Adrenal gland (tissue), 12 donors: ENCODE results near the gene WDR89. TPM values are rescaled to one million over a fixed set of nuclear protein-coding genes. Genes with fewer than 3 reads are reported as not detected.
A peak's percentile ranks its signal among the peaks of the same experiment; 100 is the strongest.

ENCODE experiments used
- DNase-seq, 7 donors: peaks; one replicate each; pipeline ENCODE4 v3.0.0-alpha.2; 2019 to 2020
- H3K27ac ChIP-seq, 5 donors: fragments of 200-600 bp; sonication (generic) in 4 of 5; 1 replicate in 3 of 5; 2 replicates in 2 of 5; pipeline versions ENCODE4 v1.5.1 to v1.8.0; 2016 to 2020; ENCODE audit warnings: mild to moderate bottlenecking in 1 of 5
- H3K27me3 ChIP-seq: fragments of 200-600 bp; 2 replicates; pipeline ENCODE4 v1.8.0; 2021
- H3K36me3 ChIP-seq, 2 donors: fragments of 200-600 bp; replicated peaks in 1 of 2; 1 replicate in 1 of 2; 2 replicates in 1 of 2; pipeline versions ENCODE4 v1.5.1 to v1.8.0; 2018 to 2022
- H3K4me1 ChIP-seq, 2 donors: fragments of 200-600 bp; replicated peaks in 1 of 2; 1 replicate in 1 of 2; 2 replicates in 1 of 2; pipeline versions ENCODE4 v1.5.1 to v1.8.0; 2018 to 2021
- H3K4me3 ChIP-seq, 4 donors: fragments of 200-600 bp; sonication (generic) in 3 of 4; one replicate each; pipeline ENCODE4 v1.5.1; 2016 to 2018
- H3K9me3 ChIP-seq, 3 donors: fragments of 200-600 bp; sonication (generic) in 1 of 3; replicated peaks in 1 of 3; 1 replicate in 2 of 3; 2 replicates in 1 of 3; pipeline versions ENCODE4 v1.5.1 to v1.8.0; 2016 to 2021
- CTCF ChIP-seq, 6 experiments: fragments of 450-650 bp in 4 of 6; fragments of 200-600 bp in 2 of 6; sonication (generic) in 1 of 6; IDR thresholded peaks; 1 replicate in 5 of 6; 2 replicates in 1 of 6; pipeline versions ENCODE4 v1.5.1 to v1.8.0; 2016 to 2021; ENCODE audit warnings: antibody characterized with exemption in 6 of 6, mild to moderate bottlenecking in 2 of 6, moderate library complexity in 1 of 6
- POLR2A ChIP-seq, 2 donors: fragments of 450-650 bp; IDR thresholded peaks; one replicate each; pipeline ENCODE4 v1.6.1; 2017; ENCODE audit warnings: antibody characterized with exemption in 2 of 2, mild to moderate bottlenecking in 2 of 2, moderate library complexity in 1 of 2
- WGBS, 4 donors: extraction: QIAGEN DNeasy Blood & Tissue Kit in 2 of 4; methylation state at CpG; one replicate each; pipeline versions ENCODE4 v1.1.5 to v1.1.7; 2013 to 2017; 5-methylcytosine and 5-hydroxymethylcytosine counted together
- intact Hi-C, 2 donors: fragments of 100-400 bp; cut with DNase I; formaldehyde crosslinking; loops; one replicate each; pipeline versions ENCODE4 v1.14.1 to v1.15.0; 2022 to 2023
- polyA plus RNA-seq, 3 donors: library from polyadenylated mRNA; stranded (reverse); fragments of 200-250 nt in 2 of 3; fragments of 350-450 nt in 1 of 3; fragmentation: Illumina TruSeq in 1 of 3; extraction: RNeasy Lipid Tissue Mini Kit (QIAGEN cat#74804) in 1 of 3; gene quantifications; one replicate each; pipeline ENCODE4 v1.2.3, GENCODE V29; 2013 to 2014
- small RNA-seq, 2 donors: library from RNA; depleted of rRNA; stranded (forward); fragments of <200 nt; gene quantifications; one replicate each; pipeline ENCODE3, GENCODE V24; 2016
- total RNA-seq, 9 donors: library from RNA; depleted of rRNA in 4 of 9; stranded (reverse); fragments of >200 nt in 4 of 9; fragments of 120-200 nt in 1 of 9; fragmentation: NEBNext Ultra II Directional in 1 of 9; extraction: Animal tissue kit (Norgen Biotek cat#: 25700) in 1 of 9; gene quantifications; one replicate each; pipeline versions ENCODE4 v1.1.0 to v1.2.4, GENCODE V29; 2013 to 2023
- donor health status: healthy with polysubstance abuse.
- donor health status: Bipolar disorder and iron deficiency.
- donor health status: DM: yes; HTN: yes; CAD: no.
- donor health status: DM: no; HTN: no; CAD: no.
- donor health status: DM: no; HTN: no; CAD: no.
- donor health status: DM: yes; HTN: yes; CAD: no.

WDR89 gene
- total and polyA plus RNA-seq, 12 donors, result 2.5 to 19.2 (median 10.7) TPM

- 75 to 90% (median 80%) methylated on average over 3 of the region's 3 CpGs for WGBS, 4 donors
- H3K27ac ChIP-seq, result no peak overlapping the region
- peaks cover 8 to 10% of the 10 kb centered on the region in 2 donors for H3K4me1 ChIP-seq
- no peaks in the 10 kb centered on the region for H3K27me3 ChIP-seq
- TF ChIP-seq POLR2A (IDR thresholded peaks at IDR 0.05) (no peak), CTCF (IDR thresholded peaks at IDR 0.05) (no peak)
- intact Hi-C loops, result no loop called here
- H3K9me3 ChIP-seq, result no peaks in the 10 kb centered on the region
- no peak for DNase-seq
- H3K36me3 ChIP-seq, result no peaks in the 10 kb centered on the region
- H3K4me3 ChIP-seq, result no peak overlapping the region
Measured at GRCh38 chr14:63562405-63562804, 79.3 kb downstream of the WDR89 start.

GRCh38 chr14:63555572-63555971 is 86.1 kb downstream of the WDR89 start:
- Histone ChIP-seq H3K27me3 (no peaks in the 10 kb centered on the region), H3K4me3 (no peak overlapping the region), H3K9me3 (no peaks in the 10 kb centered on the region), H3K27ac (no peak overlapping the region), H3K4me1 (no peaks in the 10 kb centered on the region), H3K36me3 (no peaks in the 10 kb centered on the region)
- intact Hi-C loops, result no loop called here
- WGBS, 4 donors, result 82 to 87% (median 84%) methylated on average over 7 of the region's 7 CpGs
- TF ChIP-seq CTCF (IDR thresholded peaks at IDR 0.05), result no peak
- TF ChIP-seq POLR2A (IDR thresholded peaks at IDR 0.05), result no peak
- no peak for DNase-seq

- H3K27me3 ChIP-seq, result no peaks in the 10 kb centered on the region
- TF ChIP-seq POLR2A (IDR thresholded peaks at IDR 0.05) (no peak), CTCF (IDR thresholded peaks at IDR 0.05) (no peak)
- H3K27ac ChIP-seq, result no peak overlapping the region
- peak in 1 of 7 donors; percentile 6 for DNase-seq
- H3K4me3 ChIP-seq, result no peak overlapping the region
- intact Hi-C loops, result no loop called here
- H3K36me3 ChIP-seq, result no peaks in the 10 kb centered on the region
- WGBS, 4 donors, result 43 to 70% (median 51%) methylated on average over 3 of the region's 3 CpGs
- no peaks in the 10 kb centered on the region for H3K4me1 ChIP-seq
- H3K9me3 ChIP-seq, result no peaks in the 10 kb centered on the region
Measured at GRCh38 chr14:63551332-63551731, 90.3 kb downstream of the WDR89 start.

GRCh38 chr14:63547798-63548335 is 93.8 kb downstream of the WDR89 start:
- intact Hi-C loops, result loop anchor here in 1 of 2 donors (10.0 kb wide), 1 partner anchor 87 kb away; no protein-coding TSS in a partner anchor
- no peaks in the 10 kb centered on the region for H3K27me3 ChIP-seq
- H3K9me3 ChIP-seq, result no peaks in the 10 kb centered on the region
- no peak overlapping the region for H3K27ac ChIP-seq
- H3K4me1 ChIP-seq, result peaks cover 0 to 11% of the 10 kb centered on the region in 2 donors
- no peak for DNase-seq
- TF ChIP-seq POLR2A (IDR thresholded peaks at IDR 0.05) (no peak), CTCF (IDR thresholded peaks at IDR 0.05) (no peak)
- no peak overlapping the region for H3K4me3 ChIP-seq
- 63 to 69% (median 65%) methylated on average over 7 to 8 of the region's 8 CpGs for WGBS, 4 donors
- H3K36me3 ChIP-seq, result no peaks in the 10 kb centered on the region

Small RNA genes within 50 kb of the gene (small RNA-seq; reads per million reads assigned to genes)
- gene RF00012 (0 reads per million in 2 donors), gene RF00019 (0 reads per million in 2 donors), gene RNU6-1162P (0 reads per million in 2 donors), gene RNU6-597P (0 reads per million in 2 donors)

Other genes with a start within 250 kb of the WDR89 start
- gene PPP2R5E, start 98.5 kb downstream of the WDR89 start, total RNA-seq, result 10 to 100 TPM; 13.4 to 46.5 (median 24.7) TPM
- 10 to 100 TPM in 1 of 3 donors, 1 to 10 TPM in 2; 5.7 to 42.0 (median 6.4) TPM for gene PPP2R5E, start 98.5 kb downstream of the WDR89 start, polyA plus RNA-seq
- 10 to 100 TPM; 11.5 to 54.3 (median 25.2) TPM for gene SGPP1, start 86.2 kb upstream of the WDR89 start, total RNA-seq
- gene SGPP1, start 86.2 kb upstream of the WDR89 start, polyA plus RNA-seq, result 10 to 100 TPM in 1 of 3 donors, 1 to 10 TPM in 2; 6.3 to 27.8 (median 9.3) TPM
- 100 to 1,000 TPM in 1 of 9 donors, 10 to 100 TPM in 8; 21.4 to 140 (median 61.9) TPM for gene SYNE2, start 211.1 kb upstream of the WDR89 start, total RNA-seq
- 10 to 100 TPM; 22.0 to 37.5 (median 26.9) TPM for gene SYNE2, start 211.1 kb upstream of the WDR89 start, polyA plus RNA-seq